OCI-LY1 (cell line): ENCODE results near the gene DENND6A.

Source experiments
- CTCF ChIP-seq: fragments of 200-600 bp; sonication (generic), shearing (Covaris generic); IDR thresholded peaks from 2 replicates; pipeline ENCODE4 v1.5.1; 2017; ENCODE audit warnings: mild to moderate bottlenecking, antibody characterized with exemption, low read length, moderate library complexity, mixed read lengths
- EZH2 ChIP-seq: fragments of 200-600 bp; sonication (generic), shearing (Covaris generic); IDR thresholded peaks from 2 replicates; pipeline ENCODE4 v1.8.0; 2017; ENCODE audit warnings: borderline replicate concordance, mixed run types, mild to moderate bottlenecking, antibody characterized with exemption, low read length, moderate library complexity, mixed read lengths

GRCh38 chr3:57683286-57683685 is 9.6 kb downstream of the DENND6A start:
- TF ChIP-seq CTCF (no peak), EZH2 (no peak)
